Activated CD4-positive, alpha-beta memory T cell treated with anti-CD3 and anti-CD28 coated beads, Interleukin-2, amount 10 ng/mL, durations not matched to agents 7 days and 5 days (primary cell): ENCODE results near the gene HRG. TPM values are rescaled to one million over a fixed set of nuclear protein-coding genes. Genes with fewer than 3 reads are reported as not detected.
"Not testable (repeated sequence)": the region's sequence is repeated elsewhere in the genome, so short reads cannot be mapped to it uniquely, and the experiment has no call there.

Source experiments
- CTCF ChIA-PET: fragments of 350-600 bp; sonication (Branson Sonifier 250); formaldehyde crosslinking; loops from one replicate; lab custom pipeline; 2021; ENCODE audit warnings: antibody characterized with exemption, inconsistent platforms; lab: Charles Lee
- POLR2A ChIA-PET: fragments of 350-600 bp; sonication (Branson Sonifier 250); formaldehyde crosslinking; loops from one replicate; lab custom pipeline; 2021; ENCODE audit warnings: antibody characterized with exemption; lab: Charles Lee
- DNase-seq: peaks from one replicate; pipeline ENCODE4 v3.0.0-alpha.2; 2020
- H3K27ac Mint-ChIP-seq: one replicate; pipeline ENCODE4 v1.8.0; 2021; ENCODE audit warnings: mild to moderate bottlenecking, mixed read lengths
- H3K27me3 Mint-ChIP-seq: one replicate; pipeline ENCODE4 v1.8.0; 2021; ENCODE audit warnings: mixed read lengths
- H3K36me3 Mint-ChIP-seq: one replicate; pipeline ENCODE4 v1.8.0; 2021; ENCODE audit warnings: low read depth, mixed read lengths
- H3K4me1 Mint-ChIP-seq: one replicate; pipeline ENCODE4 v1.8.0; 2021; ENCODE audit warnings: mixed read lengths
- H3K4me3 Mint-ChIP-seq: one replicate; pipeline ENCODE4 v1.8.0; 2021; ENCODE audit warnings: mild to moderate bottlenecking, mixed read lengths
- H3K9me3 Mint-ChIP-seq: one replicate; pipeline ENCODE4 v1.8.0; 2021; ENCODE audit warnings: mixed read lengths
- total RNA-seq, 2 experiments: library from RNA; stranded (reverse); gene quantifications; one replicate each; pipeline ENCODE4 v1.2.3, GENCODE V29; 2021

HRG gene
- total RNA-seq, 2 experiments from 2014 or later, result not detected

GRCh38 chr3:186626254-186626847 is 39.5 kb upstream of the HRG start:
- Mint-ChIP-seq H3K4me3 (no peak overlapping the region), H3K36me3 (no peaks in the 10 kb centered on the region), H3K27ac (no peak overlapping the region), H3K9me3 (peaks cover 2% of the 10 kb centered on the region), H3K4me1 (no peaks in the 10 kb centered on the region), H3K27me3 (peaks cover 31% of the 10 kb centered on the region)
- no peak for DNase-seq
- CTCF ChIA-PET, result interaction anchor here (0.6 to 3.7 kb wide), 2 partner anchors 11 to 643 kb away, joined by 3 to 41 read pairs; no protein-coding TSS in a partner anchor
- POLR2A ChIA-PET, result no interaction called here

- no peak overlapping the region for H3K4me3 Mint-ChIP-seq
- no peaks in the 10 kb centered on the region for H3K36me3 Mint-ChIP-seq
- no peak for DNase-seq
- ChIA-PET CTCF (no interaction called here), POLR2A (no interaction called here)
- no peaks in the 10 kb centered on the region for H3K4me1 Mint-ChIP-seq
- peaks cover 2% of the 10 kb centered on the region for H3K9me3 Mint-ChIP-seq
- peaks cover 26% of the 10 kb centered on the region for H3K27me3 Mint-ChIP-seq
- H3K27ac Mint-ChIP-seq, result no peak overlapping the region
Measured at GRCh38 chr3:186627852-186628414, 37.9 kb upstream of the HRG start.

- H3K27ac Mint-ChIP-seq, result no peak overlapping the region
- POLR2A ChIA-PET, result no interaction called here
- CTCF ChIA-PET, result interaction anchor here (0.7 to 2.8 kb wide), 2 partner anchors 12 to 14 kb away, joined by 3 to 11 read pairs; no protein-coding TSS in a partner anchor
- H3K4me3 Mint-ChIP-seq, result no peak overlapping the region
- peaks cover 2% of the 10 kb centered on the region for H3K9me3 Mint-ChIP-seq
- no peaks in the 10 kb centered on the region for H3K36me3 Mint-ChIP-seq
- H3K27me3 Mint-ChIP-seq, result peaks cover 25% of the 10 kb centered on the region
- no peak for DNase-seq
- H3K4me1 Mint-ChIP-seq, result no peaks in the 10 kb centered on the region
Measured at GRCh38 chr3:186628756-186629155, 37.1 kb upstream of the HRG start.

GRCh38 chr3:186630950-186631641 is 34.7 kb upstream of the HRG start:
- Mint-ChIP-seq H3K27me3 (peaks cover 25% of the 10 kb centered on the region), H3K27ac (no peak overlapping the region), H3K9me3 (peaks cover 2% of the 10 kb centered on the region), H3K36me3 (no peaks in the 10 kb centered on the region), H3K4me3 (no peak overlapping the region), H3K4me1 (no peaks in the 10 kb centered on the region)
- POLR2A ChIA-PET, result no interaction called here
- DNase-seq, result no peak
- CTCF ChIA-PET, result interaction anchor here (1.0 to 2.8 kb wide), 3 partner anchors 12 to 16 kb away, joined by 3 to 11 read pairs (median 6); no protein-coding TSS in a partner anchor

GRCh38 chr3:186633481-186633880 is 32.3 kb upstream of the HRG start:
- CTCF ChIA-PET, result interaction anchor here (1.4 kb wide), 1 partner anchor 19 kb away, joined by 5 read pairs; no protein-coding TSS in a partner anchor
- Mint-ChIP-seq H3K9me3 (no peaks in the 10 kb centered on the region), H3K36me3 (no peaks in the 10 kb centered on the region), H3K27me3 (peaks cover 26% of the 10 kb centered on the region), H3K27ac (no peak overlapping the region), H3K4me3 (no peak overlapping the region), H3K4me1 (no peaks in the 10 kb centered on the region)
- POLR2A ChIA-PET, result no interaction called here
- no peak for DNase-seq

GRCh38 chr3:186634207-186634606 is 31.6 kb upstream of the HRG start:
- peaks cover 28% of the 10 kb centered on the region for H3K27me3 Mint-ChIP-seq
- H3K27ac Mint-ChIP-seq, H3K4me3 Mint-ChIP-seq, DNase-seq, H3K9me3 Mint-ChIP-seq, H3K36me3 Mint-ChIP-seq, H3K4me1 Mint-ChIP-seq, POLR2A ChIA-PET, CTCF ChIA-PET: not testable (repeated sequence)

GRCh38 chr3:186635532-186635931 is 30.3 kb upstream of the HRG start:
- H3K27ac Mint-ChIP-seq, result no peak overlapping the region
- CTCF ChIA-PET, result interaction anchor here (1.8 kb wide), 1 partner anchor 21 kb away, joined by 6 read pairs; no protein-coding TSS in a partner anchor

GRCh38 chr3:186636536-186636935 is 29.3 kb upstream of the HRG start:
- Mint-ChIP-seq H3K4me3 (no peak overlapping the region), H3K36me3 (no peaks in the 10 kb centered on the region), H3K27me3 (peaks cover 16% of the 10 kb centered on the region), H3K4me1 (no peaks in the 10 kb centered on the region), H3K9me3 (no peaks in the 10 kb centered on the region), H3K27ac (no peak overlapping the region)
- no peak for DNase-seq
- CTCF ChIA-PET, result interaction anchor here (1.8 kb wide), 1 partner anchor 22 kb away, joined by 6 read pairs; no protein-coding TSS in a partner anchor
- POLR2A ChIA-PET, result no interaction called here

More at GRCh38 chr3:186635532-186635931, 30.3 kb upstream of the HRG start:
- H3K4me1 Mint-ChIP-seq, result no peaks in the 10 kb centered on the region
- peaks cover 23% of the 10 kb centered on the region for H3K27me3 Mint-ChIP-seq
- POLR2A ChIA-PET, result no interaction called here
- H3K36me3 Mint-ChIP-seq, result no peaks in the 10 kb centered on the region
- H3K9me3 Mint-ChIP-seq, result no peaks in the 10 kb centered on the region
- H3K4me3 Mint-ChIP-seq, result no peak overlapping the region
- DNase-seq, result no peak

GRCh38 chr3:186637686-186638085 is 28.1 kb upstream of the HRG start:
- Mint-ChIP-seq H3K36me3 (no peaks in the 10 kb centered on the region), H3K4me3 (no peak overlapping the region), H3K9me3 (no peaks in the 10 kb centered on the region), H3K27me3 (peaks cover 14% of the 10 kb centered on the region), H3K27ac (no peak overlapping the region), H3K4me1 (peaks cover 8% of the 10 kb centered on the region)
- POLR2A ChIA-PET, result no interaction called here
- CTCF ChIA-PET, result no interaction called here
- DNase-seq, result no peak

- DNase-seq, result no peak
- CTCF ChIA-PET, result no interaction called here
- Mint-ChIP-seq H3K27ac (no peak overlapping the region), H3K36me3 (no peaks in the 10 kb centered on the region), H3K4me1 (peaks cover 14% of the 10 kb centered on the region), H3K27me3 (peaks cover 14% of the 10 kb centered on the region), H3K4me3 (no peak overlapping the region), H3K9me3 (no peaks in the 10 kb centered on the region)
- POLR2A ChIA-PET, result no interaction called here
Measured at GRCh38 chr3:186638259-186638658, 27.6 kb upstream of the HRG start.

- no peak within 1 kb of the TSS for H3K4me3 Mint-ChIP-seq
- H3K36me3 Mint-ChIP-seq, result no peaks in the 10 kb centered on the region
- peaks cover 12% of the 10 kb centered on the region for H3K27me3 Mint-ChIP-seq
- POLR2A ChIA-PET, result no interaction called here
- no peaks in the 10 kb centered on the region for H3K9me3 Mint-ChIP-seq
- DNase-seq, result no peak
- CTCF ChIA-PET, result interaction anchor here (0.6 kb wide), 1 partner anchor 1618 kb away, joined by 5 read pairs; no protein-coding TSS in a partner anchor
- H3K27ac Mint-ChIP-seq, result no peak within 1 kb of the TSS
- peaks cover 24% of the 10 kb centered on the region for H3K4me1 Mint-ChIP-seq
Measured at GRCh38 chr3:186639778-186640472, 25.9 kb upstream of the HRG start, which contains the start of gene FETUB. Gene FETUB (plus strand): TSS chr3:186640399. CDS start chr3:186640461, 62 bp downstream.

- Mint-ChIP-seq H3K4me1 (peaks cover 24% of the 10 kb centered on the region), H3K36me3 (no peaks in the 10 kb centered on the region), H3K9me3 (no peaks in the 10 kb centered on the region), H3K27me3 (peaks cover 12% of the 10 kb centered on the region), H3K27ac (no peak overlapping the region), H3K4me3 (no peak overlapping the region)
- CTCF ChIA-PET, result no interaction called here
- POLR2A ChIA-PET, result no interaction called here
- no peak for DNase-seq
Measured at GRCh38 chr3:186640473-186640818, 25.4 kb upstream of the HRG start.
